OCI-LY7 (cell line): Measurements from ENCODE around the gene LY6G5C. TPM values are rescaled to one million over a fixed set of nuclear protein-coding genes. Genes with fewer than 3 reads are reported as not detected.

Experiments
- BruUV-seq: library from RNA; stranded (reverse); fragments of 400-500 nt; replicated peaks from 2 replicates; lab custom pipeline; 2021; lab: Mats Ljungman, UMichigan
- CTCF ChIA-PET: fragments of 300-600 bp; sonication (Branson Sonifier 250); formaldehyde crosslinking; loops from one replicate; lab custom pipeline; 2022; ENCODE audit warnings: antibody characterized with exemption; ENCODE audit not compliant: unreplicated experiment; lab: Charles Lee
- POLR2A ChIA-PET: fragments of 300-600 bp; sonication (Branson Sonifier 250); formaldehyde crosslinking; loops from one replicate; lab custom pipeline; 2022; ENCODE audit warnings: antibody characterized with exemption; lab: Charles Lee
- DNase-seq: peaks from one replicate; pipeline ENCODE4 v3.0.0-alpha.2; 2015; ENCODE audit warnings: low spot score
- H2AFZ ChIP-seq: fragments of 200-600 bp; sonication (generic), shearing (Covaris generic); 2 replicates; pipeline ENCODE4 v1.6.1; 2014; ENCODE audit warnings: mild to moderate bottlenecking, antibody characterized with exemption, low read length, moderate library complexity
- H3K27ac ChIP-seq: fragments of 200-600 bp; sonication (generic); 2 replicates; pipeline ENCODE4 v1.5.1; 2014; ENCODE audit warnings: mixed run types, low read depth, mild to moderate bottlenecking, moderate library complexity, low read length, inconsistent platforms; ENCODE audit not compliant: poor library complexity, severe bottlenecking
- H3K36me3 ChIP-seq: fragments of 200-600 bp; sonication (generic); 2 replicates; pipeline ENCODE4 v1.6.1; 2014; ENCODE audit warnings: mild to moderate bottlenecking, antibody characterized with exemption, low read length, moderate library complexity, mixed read lengths; ENCODE audit not compliant: insufficient read depth
- H3K4me1 ChIP-seq: fragments of 200-600 bp; sonication (generic); 2 replicates; pipeline ENCODE4 v1.5.1; 2014; ENCODE audit warnings: mild to moderate bottlenecking, low read length; ENCODE audit not compliant: insufficient read depth, poor library complexity, severe bottlenecking
- H3K4me2 ChIP-seq: fragments of 200-600 bp; sonication (generic); 2 replicates; pipeline ENCODE4 v1.6.1; 2014; ENCODE audit warnings: mild to moderate bottlenecking, low read length
- H3K4me3 ChIP-seq: fragments of 200-600 bp; sonication (generic); 2 replicates; pipeline ENCODE4 v1.5.1; 2014; ENCODE audit warnings: mild to moderate bottlenecking, low read depth, low read length; ENCODE audit not compliant: poor library complexity, severe bottlenecking
- H3K79me2 ChIP-seq: fragments of 200-600 bp; sonication (generic); 2 replicates; pipeline ENCODE4 v1.6.1; 2016; ENCODE audit warnings: low read depth, mild to moderate bottlenecking, low read length, moderate library complexity, mixed read lengths; ENCODE audit not compliant: insufficient read depth
- H3K9me2 ChIP-seq: fragments of 200-600 bp; sonication (generic); 2 replicates; pipeline ENCODE4 v1.6.1; 2016; ENCODE audit warnings: mild to moderate bottlenecking, low read length, mixed read lengths; ENCODE audit not compliant: insufficient read depth
- H3K9me3 ChIP-seq: fragments of 200-600 bp; sonication (generic); 2 replicates; pipeline ENCODE4 v1.6.1; 2014; ENCODE audit warnings: mild to moderate bottlenecking, mixed run types, low read length, mixed read lengths
- H4K20me1 ChIP-seq: fragments of 200-600 bp; sonication (generic); 2 replicates; pipeline ENCODE4 v1.6.1; 2014; ENCODE audit warnings: mild to moderate bottlenecking, antibody characterized with exemption, low read length, moderate library complexity, mixed read lengths; ENCODE audit not compliant: insufficient read depth
- EZH2phosphoT487 ChIP-seq: fragments of 200-600 bp; sonication (generic); IDR thresholded peaks from 2 replicates; pipeline ENCODE4 v1.6.1; 2018; ENCODE audit warnings: low read depth, borderline replicate concordance, mild to moderate bottlenecking, mixed run types, antibody characterized with exemption, low read length, moderate library complexity, mixed read lengths
- intact Hi-C: fragments of 100-400 bp; cut with micrococcal nuclease; formaldehyde crosslinking; loops from one replicate; pipeline ENCODE4 v1.10.0; 2022; ENCODE audit not compliant: unreplicated experiment
- total RNA-seq, 2 experiments: library from RNA; depleted of rRNA in 1 of 2; stranded (reverse); fragments of >200 nt in 1 of 2; shearing (Covaris generic) in 1 of 2; gene quantifications; 2 replicates each; pipeline ENCODE4 v1.2.3, GENCODE V29; 2014 to 2022
- TF ChIP-seq, protein P1 (sequence below): fragments of 200-600 bp; sonication (generic); conservative IDR thresholded peaks from 2 replicates; pipeline ENCODE4 v1.5.1; 2014; ENCODE audit warnings: mild to moderate bottlenecking, antibody characterized with exemption, low read length, moderate library complexity, mixed read lengths

The LY6G5C gene
- total RNA-seq, 2 experiments from 2014 or later: 1.8 to 3.5 TPM

- Histone ChIP-seq H3K9me3 (no peaks in the 10 kb centered on the region), H4K20me1 (no peaks in the 10 kb centered on the region), H3K27ac (no peak overlapping the region), H3K4me2 (no peak overlapping the region), H3K9me2 (no peaks in the 10 kb centered on the region), H3K36me3 (peaks cover 93% of the 10 kb centered on the region), H2AFZ (no peak overlapping the region), H3K4me1 (peaks cover 3% of the 10 kb centered on the region), H3K4me3 (no peak overlapping the region), H3K79me2 (no peaks in the 10 kb centered on the region)
- TF ChIP-seq, protein P1, sequence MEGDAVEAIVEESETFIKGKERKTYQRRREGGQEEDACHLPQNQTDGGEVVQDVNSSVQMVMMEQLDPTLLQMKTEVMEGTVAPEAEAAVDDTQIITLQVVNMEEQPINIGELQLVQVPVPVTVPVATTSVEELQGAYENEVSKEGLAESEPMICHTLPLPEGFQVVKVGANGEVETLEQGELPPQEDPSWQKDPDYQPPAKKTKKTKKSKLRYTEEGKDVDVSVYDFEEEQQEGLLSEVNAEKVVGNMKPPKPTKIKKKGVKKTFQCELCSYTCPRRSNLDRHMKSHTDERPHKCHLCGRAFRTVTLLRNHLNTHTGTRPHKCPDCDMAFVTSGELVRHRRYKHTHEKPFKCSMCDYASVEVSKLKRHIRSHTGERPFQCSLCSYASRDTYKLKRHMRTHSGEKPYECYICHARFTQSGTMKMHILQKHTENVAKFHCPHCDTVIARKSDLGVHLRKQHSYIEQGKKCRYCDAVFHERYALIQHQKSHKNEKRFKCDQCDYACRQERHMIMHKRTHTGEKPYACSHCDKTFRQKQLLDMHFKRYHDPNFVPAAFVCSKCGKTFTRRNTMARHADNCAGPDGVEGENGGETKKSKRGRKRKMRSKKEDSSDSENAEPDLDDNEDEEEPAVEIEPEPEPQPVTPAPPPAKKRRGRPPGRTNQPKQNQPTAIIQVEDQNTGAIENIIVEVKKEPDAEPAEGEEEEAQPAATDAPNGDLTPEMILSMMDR: no peak
- no peak for TF ChIP-seq EZH2phosphoT487
- DNase-seq: no peak
- POLR2A ChIA-PET: interaction anchor here (0.6 to 1.2 kb wide), 3 partner anchors 16 to 63 kb away, joined by 3 to 4 read pairs (median 3); no protein-coding TSS in a partner anchor
- no TSS peak for BruUV-seq
- intact Hi-C loops: no loop called here
- CTCF ChIA-PET: no interaction called here
Observed at GRCh38 chr6:31642798-31643570, 37.9 kb downstream of the LY6G5C start.

GRCh38 chr6:31641370-31641769, 39.5 kb downstream of the LY6G5C start:
- POLR2A ChIA-PET: no interaction called here
- Histone ChIP-seq H3K9me3 (no peaks in the 10 kb centered on the region), H2AFZ (no peak overlapping the region), H3K4me3 (no peak overlapping the region), H3K79me2 (no peaks in the 10 kb centered on the region), H4K20me1 (no peaks in the 10 kb centered on the region), H3K4me1 (peaks cover 10% of the 10 kb centered on the region), H3K4me2 (no peak overlapping the region), H3K36me3 (peaks cover 96% of the 10 kb centered on the region), H3K9me2 (no peaks in the 10 kb centered on the region), H3K27ac (no peak overlapping the region)
- DNase-seq: no peak
- TF ChIP-seq EZH2phosphoT487: no peak
- TF ChIP-seq, protein P1: no peak
- CTCF ChIA-PET: no interaction called here
- intact Hi-C loops: no loop called here
- BruUV-seq: no TSS peak

DNA sequence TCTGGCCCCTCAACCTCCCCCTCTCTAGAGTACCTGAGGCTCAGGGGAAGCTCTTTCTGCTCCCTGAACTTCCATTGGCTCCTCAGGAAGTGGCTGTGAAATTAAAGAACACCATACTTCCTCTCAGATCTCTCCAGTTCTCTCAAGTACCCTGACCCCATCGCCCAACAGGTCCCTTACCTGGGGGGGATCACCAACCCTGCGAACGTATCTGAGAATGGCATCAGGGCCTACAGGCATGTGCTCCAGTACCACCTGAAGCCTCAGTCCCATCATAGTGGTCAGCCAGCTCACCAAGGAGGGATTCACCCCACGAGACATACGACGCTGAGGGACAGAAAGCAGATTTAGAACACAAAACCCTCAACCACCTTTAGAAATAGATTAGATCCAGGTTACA, 40.3 kb downstream of the LY6G5C start:
- H2AFZ ChIP-seq: no peak overlapping the region
- POLR2A ChIA-PET: interaction anchor here (0.5 to 1.6 kb wide), 3 partner anchors 18 to 100 kb away, joined by 3 to 9 read pairs (median 4); no protein-coding TSS in a partner anchor
- H3K4me1 ChIP-seq: peaks cover 10% of the 10 kb centered on the region
- peaks cover 96% of the 10 kb centered on the region for H3K36me3 ChIP-seq
- intact Hi-C loops: no loop called here
- DNase-seq: no peak
- no peaks in the 10 kb centered on the region for H4K20me1 ChIP-seq
- no peak overlapping the region for H3K4me2 ChIP-seq
- no peak overlapping the region for H3K27ac ChIP-seq
- no peak overlapping the region for H3K4me3 ChIP-seq
- TF ChIP-seq EZH2phosphoT487: no peak
- TF ChIP-seq, protein P1: no peak
- CTCF ChIA-PET: no interaction called here
- H3K79me2 ChIP-seq: no peaks in the 10 kb centered on the region
- TSS peak; percentile 88 for BruUV-seq
- no peaks in the 10 kb centered on the region for H3K9me3 ChIP-seq
- H3K9me2 ChIP-seq: no peaks in the 10 kb centered on the region
